Gastroesophageal sphincter (tissue), 3 donors: ENCODE data around the gene PSPH.
A peak's percentile ranks its signal among the peaks of the same experiment; 100 is the strongest.

Experiments
- CTCF ChIP-seq, 4 experiments: fragments of 200-600 bp in 2 of 4; fragments of 450-650 bp in 2 of 4; sonication (generic) in 1 of 4; IDR thresholded peaks; one replicate each; pipeline ENCODE4 v1.5.1; 2017 to 2019; ENCODE audit warnings: antibody characterized with exemption in 4 of 4, mild to moderate bottlenecking in 2 of 4, moderate library complexity in 2 of 4
- EP300 ChIP-seq: sonication (generic); formaldehyde crosslinking; IDR thresholded peaks from one replicate; pipeline ENCODE4 v1.6.1; 2017; ENCODE audit warnings: antibody characterized with exemption, mild to moderate bottlenecking
- POLR2A ChIP-seq, 2 donors: fragments of 450-650 bp; IDR thresholded peaks; one replicate each; pipeline ENCODE4 v1.6.1; 2017; ENCODE audit warnings: antibody characterized with exemption in 2 of 2, mild to moderate bottlenecking in 2 of 2, moderate library complexity in 1 of 2

GRCh38 chr7:56033671-56034432, 17.4 kb downstream of the PSPH start:
- TF ChIP-seq POLR2A (IDR thresholded peaks at IDR 0.05) (no peak), CTCF (IDR thresholded peaks at IDR 0.05) (peak in 2 of 4 experiments; percentile 29 to 49), EP300 (no peak)
